GM23338 (cell line): ENCODE data around the gene VDR.

ENCODE experiments used
- CREB1 ChIP-seq: fragments of 250-450 bp; sonication (Bioruptor Pico); IDR thresholded peaks from 2 replicates; pipeline ENCODE4 v1.5.0; 2020; ENCODE audit warnings: low read depth, mild to moderate bottlenecking, moderate library complexity
- EZH2 ChIP-seq: fragments of 200-600 bp; sonication (generic); IDR thresholded peaks from one replicate; pipeline ENCODE4 v1.8.0; 2017; ENCODE audit warnings: antibody characterized with exemption, mild to moderate bottlenecking, low read depth; ENCODE audit not compliant: unreplicated experiment
- TF ChIP-seq, protein P1 (sequence below), 2 experiments: fragments of 200-600 bp in 1 of 2; sonication (generic) in 1 of 2; conservative IDR thresholded peaks; 2 replicates each; pipeline versions ENCODE4 v1.5.1 to v1.6.1; 2016 to 2017; ENCODE audit warnings: antibody characterized with exemption in 2 of 2, low read depth in 2 of 2, mild to moderate bottlenecking in 2 of 2, moderate library complexity in 1 of 2

DNA sequence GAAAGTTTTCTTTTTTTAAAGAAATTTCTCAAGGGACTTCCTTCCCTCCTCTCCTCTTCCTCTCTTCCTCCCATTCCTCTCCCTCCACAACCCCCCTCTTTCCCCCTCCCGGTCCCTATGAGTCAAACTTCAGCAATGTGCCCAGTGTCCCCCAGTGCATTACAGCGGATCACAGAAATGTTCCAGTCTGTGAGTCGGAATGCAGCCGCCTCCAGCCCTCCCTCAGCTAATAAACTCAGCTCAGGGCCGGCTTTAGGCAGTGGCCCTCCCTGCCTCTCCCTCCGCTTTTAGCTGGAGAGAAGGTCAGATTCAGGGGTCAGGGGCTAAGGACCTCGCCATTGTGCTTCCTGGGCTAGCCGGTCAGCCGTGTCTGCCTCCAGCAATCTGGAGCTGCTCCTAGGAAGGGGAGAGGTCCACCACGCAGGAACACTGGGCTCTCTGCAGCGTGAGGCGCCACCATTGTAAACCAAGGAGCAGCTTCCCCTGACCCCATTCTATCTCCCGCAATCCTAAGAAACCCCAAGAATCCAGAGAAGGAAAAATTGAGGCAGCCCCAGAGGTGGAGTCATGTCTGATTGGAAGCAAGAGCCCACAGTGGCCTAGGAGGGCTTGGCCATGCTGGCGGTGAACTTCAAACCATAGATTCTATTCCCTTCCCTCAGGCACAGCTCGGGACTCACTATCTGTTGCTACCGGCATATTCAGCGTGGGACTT lies 84.0 kb downstream of the VDR start:
- TF ChIP-seq CREB1 (CRISPR knock-in tag) (no peak), EZH2 (no peak)
- TF ChIP-seq, protein P1, sequence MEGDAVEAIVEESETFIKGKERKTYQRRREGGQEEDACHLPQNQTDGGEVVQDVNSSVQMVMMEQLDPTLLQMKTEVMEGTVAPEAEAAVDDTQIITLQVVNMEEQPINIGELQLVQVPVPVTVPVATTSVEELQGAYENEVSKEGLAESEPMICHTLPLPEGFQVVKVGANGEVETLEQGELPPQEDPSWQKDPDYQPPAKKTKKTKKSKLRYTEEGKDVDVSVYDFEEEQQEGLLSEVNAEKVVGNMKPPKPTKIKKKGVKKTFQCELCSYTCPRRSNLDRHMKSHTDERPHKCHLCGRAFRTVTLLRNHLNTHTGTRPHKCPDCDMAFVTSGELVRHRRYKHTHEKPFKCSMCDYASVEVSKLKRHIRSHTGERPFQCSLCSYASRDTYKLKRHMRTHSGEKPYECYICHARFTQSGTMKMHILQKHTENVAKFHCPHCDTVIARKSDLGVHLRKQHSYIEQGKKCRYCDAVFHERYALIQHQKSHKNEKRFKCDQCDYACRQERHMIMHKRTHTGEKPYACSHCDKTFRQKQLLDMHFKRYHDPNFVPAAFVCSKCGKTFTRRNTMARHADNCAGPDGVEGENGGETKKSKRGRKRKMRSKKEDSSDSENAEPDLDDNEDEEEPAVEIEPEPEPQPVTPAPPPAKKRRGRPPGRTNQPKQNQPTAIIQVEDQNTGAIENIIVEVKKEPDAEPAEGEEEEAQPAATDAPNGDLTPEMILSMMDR (conservative IDR thresholded peaks at IDR 0.05; ENCODE audit: low read depth in 2 of 2): no peak
